Cardiac septum (tissue), 1 donor: Measurements from ENCODE around the gene UNC79. TPM values are rescaled to one million over a fixed set of nuclear protein-coding genes. Genes with fewer than 3 reads are reported as not detected.

ENCODE experiments used
- DNase-seq: peaks from one replicate; pipeline ENCODE4 v3.0.0-alpha.2; 2020; ENCODE audit warnings: low spot score
- intact Hi-C: fragments of 100-400 bp; cut with DNase I; formaldehyde crosslinking; loops from one replicate; pipeline ENCODE4 v1.14.0; 2022
- total RNA-seq: library from RNA; stranded (reverse); fragmentation: NEBNext Ultra II Directional; extraction: Animal tissue kit (Norgen Biotek cat#: 25700); gene quantifications from one replicate; pipeline ENCODE4 v1.2.1, GENCODE V29; 2021
- donor health status: DM: no; HTN: no; CAD: no.

UNC79 gene
- total RNA-seq, 1 donor from 2014 or later: 0.51 TPM

GRCh38 chr14:93716746-93717667, 286.3 kb downstream of the UNC79 start:
- intact Hi-C loops: no loop called here
- DNase-seq: no peak

- no peak for DNase-seq
- intact Hi-C loops: no loop called here
These were observed 287.1 kb downstream of the UNC79 start for GRCh38 chr14:93717668-93718320.

- no peak for DNase-seq
- intact Hi-C loops: no loop called here
These were observed 288.5 kb downstream of the UNC79 start for GRCh38 chr14:93719256-93719655.

GRCh38 chr14:93720076-93720815, 289.5 kb downstream of the UNC79 start:
- DNase-seq: no peak
- intact Hi-C loops: no loop called here

GRCh38 chr14:93720981-93721483, 290.3 kb downstream of the UNC79 start:
- intact Hi-C loops: no loop called here
- DNase-seq: no peak

- DNase-seq: no peak
- intact Hi-C loops: no loop called here
These were observed 292.3 kb downstream of the UNC79 start for GRCh38 chr14:93723001-93723400.

GRCh38 chr14:93725002-93725582, 294.4 kb downstream of the UNC79 start:
- DNase-seq: no peak
- intact Hi-C loops: no loop called here

GRCh38 chr14:93725993-93726392, 295.3 kb downstream of the UNC79 start:
- intact Hi-C loops: no loop called here
- no peak for DNase-seq

- intact Hi-C loops: no loop called here
- DNase-seq: no peak
These were observed 296.5 kb downstream of the UNC79 start for GRCh38 chr14:93727039-93727740.

GRCh38 chr14:93727917-93728650, 297.3 kb downstream of the UNC79 start:
- intact Hi-C loops: no loop called here
- no peak for DNase-seq

GRCh38 chr14:93728651-93729016, 297.9 kb downstream of the UNC79 start:
- DNase-seq: no peak
- intact Hi-C loops: no loop called here

GRCh38 chr14:93729993-93730392, 299.3 kb downstream of the UNC79 start:
- intact Hi-C loops: no loop called here
- no peak for DNase-seq

- intact Hi-C loops: no loop called here
- no peak for DNase-seq
These were observed 301.0 kb downstream of the UNC79 start for GRCh38 chr14:93731753-93732152.

GRCh38 chr14:93732524-93732923, 301.8 kb downstream of the UNC79 start:
- intact Hi-C loops: no loop called here
- no peak for DNase-seq

- DNase-seq: no peak
- intact Hi-C loops: no loop called here
These were observed 302.5 kb downstream of the UNC79 start for GRCh38 chr14:93733231-93733630.

- intact Hi-C loops: no loop called here
These were observed 302.9 kb downstream of the UNC79 start for GRCh38 chr14:93733631-93734030.

GRCh38 chr14:93734086-93734822, 303.5 kb downstream of the UNC79 start:
- intact Hi-C loops: no loop called here
- no peak for DNase-seq

More at GRCh38 chr14:93733631-93734030, 302.9 kb downstream of the UNC79 start:
- DNase-seq: no peak

GRCh38 chr14:93735206-93735605, 304.5 kb downstream of the UNC79 start:
- intact Hi-C loops: no loop called here
- no peak for DNase-seq
